NCI-H1417 treated with DMSO at 0.1 percent for 48 hours (cell line): ENCODE measurements around the gene TOLLIP.
"Not testable (repeated sequence)": the region's sequence is repeated elsewhere in the genome, so short reads cannot be mapped to it uniquely, and the experiment has no call there.

ENCODE experiments used
- DNase-seq: peaks from one replicate; lab custom pipeline; 2025; lab: John Stamatoyannopoulos, UW

The TOLLIP gene

GRCh38 chr11:1263010-1263409 is 46.4 kb downstream of the TOLLIP start:
- no peak for DNase-seq

DNA sequence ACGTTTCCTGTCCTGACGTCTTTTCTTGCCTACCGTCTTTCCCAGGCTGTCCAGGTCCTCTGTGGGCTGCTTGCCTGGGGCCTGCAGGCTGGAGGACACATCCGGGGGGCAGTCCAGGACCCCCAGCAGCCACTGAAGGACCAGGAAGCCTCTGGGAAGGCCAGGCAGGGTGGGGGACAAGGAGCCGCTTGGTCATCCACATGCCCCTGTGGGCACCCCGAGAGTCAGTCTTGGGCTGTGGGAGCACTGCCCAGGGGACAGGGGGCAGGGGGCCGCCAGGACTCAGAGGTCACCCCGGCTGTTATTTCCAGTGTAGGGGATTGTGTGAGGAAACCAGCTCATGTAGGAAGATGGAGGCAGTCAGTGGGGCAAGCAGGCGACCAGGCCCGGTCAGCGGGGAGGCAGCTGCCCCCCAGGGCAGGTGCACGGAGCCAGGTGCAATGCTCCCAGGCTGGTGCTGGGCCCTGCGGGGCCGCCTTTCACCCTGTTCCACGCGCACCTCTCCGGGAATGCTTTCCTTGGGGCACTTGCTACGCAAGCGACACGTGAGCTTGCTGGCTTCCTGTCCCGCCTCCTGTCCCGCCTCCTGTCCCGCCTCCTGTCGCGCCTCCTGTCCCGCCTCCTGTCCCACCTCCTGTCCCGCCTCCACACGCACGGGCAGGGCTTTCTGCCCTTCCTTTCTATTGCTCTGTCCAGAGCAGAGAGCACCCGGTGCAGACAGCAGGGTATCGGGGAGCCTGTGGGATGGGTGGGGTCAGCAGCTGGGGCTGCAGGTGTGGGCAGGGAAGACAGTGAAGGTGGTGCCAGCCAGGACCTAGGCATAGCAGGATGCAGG is 47.0 kb downstream of the TOLLIP start:
- no peak for DNase-seq

- DNase-seq: no peak
Observed at GRCh38 chr11:1261241-1262071, 48.0 kb downstream of the TOLLIP start.

DNA sequence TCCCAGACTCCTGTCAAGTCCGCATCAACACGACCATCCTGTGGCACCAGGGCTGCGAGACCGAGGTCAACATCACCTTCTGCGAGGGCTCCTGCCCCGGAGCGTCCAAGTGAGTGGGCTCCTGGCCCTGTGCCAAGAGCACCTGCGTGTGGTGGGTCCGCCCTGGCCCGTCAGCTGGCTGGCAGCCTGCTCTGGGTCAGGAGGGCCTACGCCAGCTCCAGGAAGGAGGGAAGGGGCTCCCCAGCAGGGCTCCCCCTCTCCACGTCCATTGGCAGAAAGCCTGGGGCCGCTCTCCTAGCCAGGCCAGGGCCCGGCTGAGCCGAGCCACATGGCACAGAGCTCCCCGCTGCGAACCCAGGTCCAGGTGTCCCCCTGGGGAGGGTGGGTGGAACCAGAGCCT is 48.8 kb downstream of the TOLLIP start:
- no peak for DNase-seq

GRCh38 chr11:1260023-1260501 is 49.4 kb downstream of the TOLLIP start:
- no peak for DNase-seq

DNA sequence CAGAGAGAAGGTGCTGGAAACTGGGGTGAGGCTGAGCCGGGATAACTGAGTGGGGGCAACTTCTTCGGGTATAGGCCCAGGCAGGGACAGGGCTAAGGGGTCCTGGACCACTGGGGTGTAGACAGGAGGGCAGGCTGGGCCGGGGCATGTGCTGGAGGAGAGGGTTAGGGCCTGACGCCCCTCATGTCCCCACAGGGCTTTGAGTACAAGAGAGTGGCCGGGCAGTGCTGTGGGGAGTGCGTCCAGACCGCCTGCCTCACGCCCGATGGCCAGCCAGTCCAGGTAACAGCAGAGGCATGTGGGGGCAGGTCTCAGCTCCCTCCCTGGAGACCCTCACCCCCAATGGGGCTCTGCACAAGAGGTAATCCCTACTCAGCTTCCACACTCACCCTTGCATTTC is 49.9 kb downstream of the TOLLIP start:
- DNase-seq: no peak

GRCh38 chr11:1259076-1259461 is 50.4 kb downstream of the TOLLIP start:
- DNase-seq: no peak

DNA sequence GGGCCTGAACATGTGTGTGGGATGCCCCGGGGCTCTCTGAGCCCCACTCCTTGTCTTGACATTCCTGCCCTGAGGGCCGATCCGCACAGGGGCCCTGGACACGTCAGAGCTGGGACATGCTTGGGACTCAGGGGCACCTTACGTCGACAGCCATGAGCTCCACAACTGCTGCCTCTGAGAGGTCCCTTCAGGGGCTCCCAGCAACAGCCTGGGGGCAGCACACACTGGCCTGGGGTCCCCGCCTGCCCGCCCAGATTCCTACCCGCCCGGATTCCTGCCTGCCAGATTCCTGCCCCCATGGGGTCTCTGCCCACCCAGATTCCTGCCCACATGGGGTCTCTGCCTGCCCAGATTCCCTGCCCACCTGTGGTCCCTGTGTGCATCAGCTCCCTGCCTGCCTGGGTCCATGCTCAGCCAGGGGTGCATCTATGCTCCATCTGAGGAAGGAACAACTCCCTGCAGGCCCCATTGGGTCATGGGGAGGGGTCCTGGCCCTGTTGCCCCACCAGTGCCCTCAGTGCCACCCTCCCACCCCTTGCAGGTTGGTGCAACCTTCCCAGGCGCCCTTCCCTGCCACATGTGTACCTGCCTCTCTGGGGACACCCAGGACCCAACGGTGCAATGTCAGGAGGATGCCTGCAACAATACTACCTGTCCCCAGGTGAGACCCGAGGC is 50.9 kb downstream of the TOLLIP start:
- no peak for DNase-seq

GRCh38 chr11:1257916-1258315 is 51.5 kb downstream of the TOLLIP start:
- no peak for DNase-seq

GRCh38 chr11:1257366-1257765 is 52.1 kb downstream of the TOLLIP start:
- no peak for DNase-seq

DNA sequence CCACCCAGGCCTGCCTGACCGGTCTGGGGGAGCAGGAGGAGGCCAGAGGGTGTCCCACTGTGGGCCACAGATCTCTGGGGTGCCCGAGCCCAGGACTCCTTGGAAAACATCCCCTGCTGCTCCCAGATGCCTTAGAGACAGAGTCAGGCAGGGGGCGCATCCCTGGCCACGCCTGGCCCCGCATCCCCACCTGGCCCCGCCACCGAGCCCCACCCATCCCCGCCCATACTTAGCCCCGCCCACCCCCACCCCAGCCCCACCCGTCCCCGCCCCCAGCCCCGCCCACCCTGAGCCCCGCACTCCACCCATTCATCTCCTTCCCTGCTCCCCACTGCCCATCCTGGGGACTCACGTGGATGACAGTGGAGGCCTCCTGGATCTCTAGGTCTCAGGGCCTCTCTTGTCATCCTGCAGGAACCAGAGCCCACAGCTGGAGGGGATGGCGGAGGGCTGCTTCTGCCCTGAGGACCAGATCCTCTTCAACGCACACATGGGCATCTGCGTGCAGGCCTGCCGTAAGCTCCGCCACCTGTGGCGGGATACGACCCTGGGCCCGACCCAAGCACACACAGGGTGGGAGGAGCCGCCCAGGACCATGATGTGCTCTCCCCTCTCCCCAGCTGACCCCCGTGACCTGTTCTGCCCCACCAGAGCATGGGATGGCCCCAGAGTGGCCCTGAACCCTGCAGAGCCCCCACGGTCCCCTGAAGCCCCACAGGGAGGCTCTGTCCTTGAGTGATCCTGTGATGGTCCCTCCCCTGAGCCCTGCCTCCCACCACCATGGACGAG is 53.0 kb downstream of the TOLLIP start:
- no peak for DNase-seq

DNA sequence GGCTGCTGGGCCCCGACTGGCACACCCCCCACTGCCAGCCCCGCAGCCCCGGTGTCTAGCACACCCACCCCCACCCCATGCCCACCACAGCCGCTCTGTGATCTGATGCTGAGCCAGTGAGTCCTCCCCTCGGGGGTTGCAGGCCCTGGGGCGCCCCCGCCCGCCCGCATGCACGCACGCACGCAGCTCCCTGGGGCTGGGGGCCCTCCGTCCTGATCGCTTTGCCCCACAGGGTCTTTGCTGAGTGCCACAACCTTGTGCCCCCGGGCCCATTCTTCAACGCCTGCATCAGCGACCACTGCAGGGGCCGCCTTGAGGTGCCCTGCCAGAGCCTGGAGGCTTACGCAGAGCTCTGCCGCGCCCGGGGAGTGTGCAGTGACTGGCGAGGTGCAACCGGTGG is 54.3 kb downstream of the TOLLIP start:
- no peak for DNase-seq

- DNase-seq: no peak
Observed at GRCh38 chr11:1254733-1255132, 54.7 kb downstream of the TOLLIP start.

- DNase-seq: no peak
Observed at GRCh38 chr11:1254086-1254648, 55.3 kb downstream of the TOLLIP start.

DNA sequence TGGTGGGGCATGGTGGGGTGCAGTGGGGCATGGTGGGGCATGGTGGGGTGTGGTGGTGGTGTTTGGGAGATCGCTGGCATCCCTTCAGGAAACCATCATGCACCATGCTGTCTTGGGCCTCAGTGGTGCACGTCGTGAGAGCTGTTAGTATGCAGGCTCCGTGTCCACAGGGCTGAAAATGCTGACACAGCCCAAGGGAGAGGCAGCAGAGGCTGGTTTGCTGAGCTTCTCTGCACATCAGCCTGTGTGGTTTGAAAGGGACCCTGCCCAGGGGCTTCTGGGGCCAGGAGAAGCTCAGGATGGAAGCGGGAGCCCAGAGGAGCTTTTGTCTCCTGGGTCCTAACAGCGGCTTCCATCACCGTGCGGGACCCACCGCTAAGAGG is 56.3 kb downstream of the TOLLIP start:
- DNase-seq: no peak

- no peak for DNase-seq
Observed at GRCh38 chr11:1252371-1253102, 56.9 kb downstream of the TOLLIP start.

GRCh38 chr11:1251236-1251770 is 58.1 kb downstream of the TOLLIP start:
- no peak for DNase-seq

DNA sequence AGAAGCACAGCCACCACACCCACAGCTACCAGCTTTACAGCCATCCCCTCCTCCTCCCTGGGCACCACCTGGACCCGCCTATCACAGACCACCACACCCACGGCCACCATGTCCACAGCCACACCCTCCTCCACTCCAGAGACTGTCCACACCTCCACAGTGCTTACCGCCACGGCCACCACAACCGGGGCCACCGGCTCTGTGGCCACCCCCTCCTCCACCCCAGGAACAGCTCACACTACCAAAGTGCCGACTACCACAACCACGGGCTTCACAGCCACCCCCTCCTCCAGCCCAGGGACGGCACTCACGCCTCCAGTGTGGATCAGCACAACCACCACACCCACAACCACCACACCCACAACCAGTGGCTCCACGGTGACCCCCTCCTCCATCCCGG is 59.0 kb downstream of the TOLLIP start:
- not testable (repeated sequence) for DNase-seq

GRCh38 chr11:1248951-1249350 is 60.5 kb downstream of the TOLLIP start:
- not testable (repeated sequence) for DNase-seq

DNA sequence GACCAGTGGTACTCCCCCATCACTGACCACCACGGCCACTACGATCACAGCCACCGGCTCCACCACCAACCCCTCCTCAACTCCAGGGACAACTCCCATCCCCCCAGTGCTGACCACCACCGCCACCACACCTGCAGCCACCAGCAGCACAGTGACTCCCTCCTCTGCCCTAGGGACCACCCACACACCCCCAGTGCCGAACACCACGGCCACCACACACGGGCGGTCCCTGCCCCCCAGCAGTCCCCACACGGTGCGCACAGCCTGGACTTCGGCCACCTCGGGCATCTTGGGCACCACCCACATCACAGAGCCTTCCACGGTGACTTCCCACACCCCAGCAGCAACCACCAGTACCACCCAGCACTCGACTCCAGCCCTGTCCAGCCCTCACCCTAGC is 62.4 kb downstream of the TOLLIP start:
- DNase-seq: not testable (repeated sequence)
